H9 (cell line): Measurements from ENCODE around the gene BCAR1. TPM values are rescaled to one million over a fixed set of nuclear protein-coding genes. Genes with fewer than 3 reads are reported as not detected.
A peak's percentile ranks its signal among the peaks of the same experiment; 100 is the strongest.

Experiments used
- DNase-seq: peaks from one replicate; pipeline ENCODE4 v3.0.0-alpha.2; 2017
- H2AFZ ChIP-seq: one replicate; pipeline ENCODE4 v1.6.1; 2013; ENCODE audit warnings: mild to moderate bottlenecking, low read length, control low read depth, moderate library complexity
- H2AK5ac ChIP-seq: 2 replicates; pipeline ENCODE4 v1.6.1; 2013; ENCODE audit warnings: low read length, control low read depth, mixed read lengths; ENCODE audit not compliant: insufficient read length
- H2BK120ac ChIP-seq: one replicate; pipeline ENCODE4 v1.6.1; 2013; ENCODE audit warnings: low read depth, mild to moderate bottlenecking, low read length, control low read depth, inconsistent platforms; ENCODE audit not compliant: poor library complexity, severe bottlenecking
- H2BK12ac ChIP-seq: 2 replicates; pipeline ENCODE4 v1.6.1; 2013; ENCODE audit warnings: low read length, control low read depth, mixed read lengths, low read depth; ENCODE audit not compliant: insufficient read length
- H2BK15ac ChIP-seq: 2 replicates; pipeline ENCODE4 v1.6.1; 2013; ENCODE audit warnings: low read depth, low read length, control low read depth
- H2BK20ac ChIP-seq: one replicate; pipeline ENCODE4 v1.6.1; 2013; ENCODE audit warnings: low read depth, mild to moderate bottlenecking, low read length, control low read depth, inconsistent platforms; ENCODE audit not compliant: poor library complexity, severe bottlenecking
- H2BK5ac ChIP-seq: 2 replicates; pipeline ENCODE4 v1.6.1; 2013; ENCODE audit warnings: low read length, control low read depth, mixed read lengths; ENCODE audit not compliant: insufficient read length
- H3K14ac ChIP-seq: 2 replicates; pipeline ENCODE4 v1.6.1; 2013; ENCODE audit warnings: low read length, control low read depth; ENCODE audit not compliant: insufficient read depth
- H3K18ac ChIP-seq: 2 replicates; pipeline ENCODE4 v1.6.1; 2013; ENCODE audit warnings: low read depth, mild to moderate bottlenecking, mixed read lengths, low read length, control low read depth; ENCODE audit not compliant: insufficient read length
- H3K23ac ChIP-seq: 2 replicates; pipeline ENCODE4 v1.6.1; 2013; ENCODE audit warnings: low read length, control low read depth, mixed read lengths, low read depth; ENCODE audit not compliant: insufficient read length
- H3K23me2 ChIP-seq: 2 replicates; pipeline ENCODE4 v1.6.1; 2013; ENCODE audit warnings: low read depth, mild to moderate bottlenecking, mixed read lengths, low read length, control low read depth; ENCODE audit not compliant: insufficient read length, poor library complexity, severe bottlenecking
- H3K27ac ChIP-seq: 2 replicates; pipeline ENCODE4 v1.5.1; 2013; ENCODE audit warnings: low read length, control low read depth, mixed read lengths, low read depth; ENCODE audit not compliant: insufficient read length
- H3K27me3 ChIP-seq: 2 replicates; pipeline ENCODE4 v1.6.1; 2013; ENCODE audit warnings: low read length, control low read depth, inconsistent platforms; ENCODE audit not compliant: insufficient read depth
- H3K4ac ChIP-seq: 2 replicates; pipeline ENCODE4 v1.6.1; 2013; ENCODE audit warnings: low read depth, mild to moderate bottlenecking, control low read depth, inconsistent platforms, low read length, moderate library complexity
- H3K4me1 ChIP-seq: 2 replicates; pipeline ENCODE4 v1.6.1; 2013; ENCODE audit warnings: low read length, control low read depth, inconsistent platforms; ENCODE audit not compliant: insufficient read depth
- H3K4me2 ChIP-seq: 2 replicates; pipeline ENCODE4 v1.6.1; 2013; ENCODE audit warnings: low read length, control low read depth, mixed read lengths; ENCODE audit not compliant: insufficient read length, insufficient read depth
- H3K56ac ChIP-seq: 2 replicates; pipeline ENCODE4 v1.6.1; 2013; ENCODE audit warnings: low read depth, mild to moderate bottlenecking, mixed read lengths, low read length, control low read depth; ENCODE audit not compliant: insufficient read length
- H3K79me1 ChIP-seq: 2 replicates; pipeline ENCODE4 v1.6.1; 2013; ENCODE audit warnings: low read depth, mild to moderate bottlenecking, moderate library complexity, low read length, control low read depth, inconsistent platforms; ENCODE audit not compliant: insufficient read depth, poor library complexity, severe bottlenecking
- H3K79me2 ChIP-seq: 2 replicates; pipeline ENCODE4 v1.6.1; 2013; ENCODE audit warnings: low read length, control low read depth, inconsistent platforms; ENCODE audit not compliant: insufficient read depth
- H3K9ac ChIP-seq: 2 replicates; pipeline ENCODE4 v1.6.1; 2013; ENCODE audit warnings: low read length, control low read depth, mixed read lengths; ENCODE audit not compliant: insufficient read length; ENCODE audit errors: extremely low read depth
- H3K9me3 ChIP-seq: one replicate; pipeline ENCODE4 v1.6.1; 2013; ENCODE audit warnings: low read depth, low read length, inconsistent platforms; ENCODE audit not compliant: control insufficient read depth
- H3T11ph ChIP-seq: one replicate; pipeline ENCODE4 v1.6.1; 2013; ENCODE audit warnings: mild to moderate bottlenecking, low read length, control low read depth, inconsistent platforms
- H4K20me1 ChIP-seq: one replicate; pipeline ENCODE4 v1.6.1; 2013; ENCODE audit not compliant: control insufficient read depth, insufficient read length, insufficient read depth
- H4K5ac ChIP-seq: 2 replicates; pipeline ENCODE4 v1.6.1; 2013; ENCODE audit warnings: low read depth, mild to moderate bottlenecking, mixed read lengths, low read length, control low read depth; ENCODE audit not compliant: insufficient read length
- H4K8ac ChIP-seq: replicated peaks from 2 replicates; pipeline ENCODE4 v1.6.1; 2013; ENCODE audit warnings: low read length, control low read depth, mixed read lengths, low read depth; ENCODE audit not compliant: insufficient read length
- H4K91ac ChIP-seq: 2 replicates; pipeline ENCODE4 v1.6.1; 2013; ENCODE audit warnings: low read depth, mild to moderate bottlenecking, moderate library complexity, mixed read lengths, low read length, control low read depth; ENCODE audit not compliant: insufficient read length
- H3K27ac Mint-ChIP-seq, 3 experiments: 2 replicates in 2 of 3; 3 replicates in 1 of 3; pipeline ENCODE4 v1.8.0; 2020 to 2021; ENCODE audit warnings: mixed read lengths in 3 of 3, mild to moderate bottlenecking in 1 of 3, moderate library complexity in 1 of 3
- H3K27me3 Mint-ChIP-seq: 2 replicates; pipeline ENCODE4 v1.8.0; 2021; ENCODE audit warnings: low read depth, mild to moderate bottlenecking, moderate library complexity, mixed read lengths
- H3K36me3 Mint-ChIP-seq, 3 experiments: 2 replicates in 2 of 3; 3 replicates in 1 of 3; pipeline ENCODE4 v1.8.0; 2020 to 2021; ENCODE audit warnings: low read depth in 3 of 3, mixed read lengths in 3 of 3; ENCODE audit not compliant: insufficient read depth in 1 of 3
- H3K4me1 Mint-ChIP-seq, 2 experiments: 2 replicates each; pipeline ENCODE4 v1.8.0; 2020; ENCODE audit warnings: mixed read lengths in 2 of 2
- H3K4me3 Mint-ChIP-seq, 2 experiments: 2 replicates in 1 of 2; 3 replicates in 1 of 2; pipeline ENCODE4 v1.8.0; 2020 to 2021; ENCODE audit warnings: mild to moderate bottlenecking in 2 of 2, mixed read lengths in 2 of 2, moderate library complexity in 1 of 2
- H3K9me3 Mint-ChIP-seq, 2 experiments: 2 replicates in 1 of 2; 3 replicates in 1 of 2; pipeline ENCODE4 v1.8.0; 2020; ENCODE audit warnings: mild to moderate bottlenecking in 2 of 2, mixed read lengths in 2 of 2, moderate library complexity in 1 of 2
- CTCF ChIP-seq: fragments of 200-600 bp; sonication (generic); conservative IDR thresholded peaks from 3 replicates; pipeline ENCODE4 v1.8.0; 2021; ENCODE audit warnings: antibody characterized with exemption, mild to moderate bottlenecking
- WGBS: extraction: QIAGEN DNeasy Blood & Tissue Kit; methylation state at CpG from one replicate; pipeline ENCODE4 v1.1.7; 2013; ENCODE audit warnings: missing lambda C conversion rate, low lambda C conversion rate, mixed read lengths; ENCODE audit not compliant: insufficient read length; ENCODE audit errors: extremely low coverage; 5-methylcytosine and 5-hydroxymethylcytosine counted together
- total RNA-seq: library from RNA; stranded (reverse); gene quantifications from 2 replicates; pipeline ENCODE4 v1.2.1, GENCODE V29; 2021

Gene BCAR1
- total RNA-seq, 1 experiment from 2014 or later = 97.1 TPM

- Mint-ChIP-seq H3K36me3 (peaks cover 41 to 64% (median 57%) of the 10 kb centered on the region in 3 experiments; a peak in 6 of 7 replicates), H3K27ac (peak overlapping the region in 1 of 3 experiments; percentile 63; a peak in 1 of 7 replicates), H3K4me3 (no peak overlapping the region), H3K4me1 (peaks cover 6 to 21% of the 10 kb centered on the region in 2 experiments), H3K9me3 (no peaks in the 10 kb centered on the region), H3K27me3 (no peaks in the 10 kb centered on the region)
- no CpG with 5 or more reads among the region's 18 CpGs for WGBS
- H2AFZ ChIP-seq = no peak overlapping the region
- H2AK5ac ChIP-seq = no peak overlapping the region
- no peak overlapping the region for H3K23ac ChIP-seq
- no peaks in the 10 kb centered on the region for H3K9me3 ChIP-seq
- H4K5ac ChIP-seq = no peak overlapping the region
- no peak overlapping the region for H4K91ac ChIP-seq
- no peak overlapping the region for H3K18ac ChIP-seq
- H3K4me1 ChIP-seq = no peaks in the 10 kb centered on the region
- H2BK5ac ChIP-seq = no peak overlapping the region
- H3K56ac ChIP-seq = no peak overlapping the region
- no peak overlapping the region for H2BK120ac ChIP-seq
- H3K23me2 ChIP-seq = no peaks in the 10 kb centered on the region
- no peak overlapping the region for H3T11ph ChIP-seq
- no peaks in the 10 kb centered on the region for H4K20me1 ChIP-seq
- no peak overlapping the region for H2BK15ac ChIP-seq
- H3K14ac ChIP-seq = no peak overlapping the region
- H3K27me3 ChIP-seq = no peaks in the 10 kb centered on the region
- H4K8ac ChIP-seq = no peak overlapping the region
- H3K9ac ChIP-seq = no peak overlapping the region
- H3K79me2 ChIP-seq = peaks cover 10% of the 10 kb centered on the region; the same call in 1 of the 2 replicates
- H3K4ac ChIP-seq = no peak overlapping the region
- no peak overlapping the region for H3K4me2 ChIP-seq
- H3K79me1 ChIP-seq = no peaks in the 10 kb centered on the region
- H2BK20ac ChIP-seq = no peak overlapping the region
- H2BK12ac ChIP-seq = no peak overlapping the region
- TF ChIP-seq CTCF = no peak
- peak; percentile 25 for DNase-seq
- no peak overlapping the region for H3K27ac ChIP-seq
Measured at GRCh38 chr16:75237398-75238131, 13.9 kb downstream of the BCAR1 start.
